Spleen (tissue), 11 donors: ENCODE measurements around the gene MOB2. TPM values are rescaled to one million over a fixed set of nuclear protein-coding genes. Genes with fewer than 3 reads are reported as not detected.

Source experiments
- DNase-seq: peaks from one replicate; pipeline ENCODE4 v3.0.0-alpha.2; 2020
- H3K27ac ChIP-seq, 8 donors: fragments of 200-600 bp; sonication (generic) in 7 of 8; 1 replicate in 4 of 8; 2 replicates in 4 of 8; pipeline versions ENCODE4 v1.5.0 to v1.8.0; 2016 to 2021; ENCODE audit warnings: inconsistent platforms in 4 of 8, mild to moderate bottlenecking in 4 of 8, moderate library complexity in 1 of 8
- H3K27me3 ChIP-seq, 7 donors: fragments of 200-600 bp; sonication (generic) in 6 of 7; replicated peaks in 1 of 7; 1 replicate in 4 of 7; 2 replicates in 3 of 7; pipeline versions ENCODE4 v1.5.0 to v1.8.0; 2016 to 2021; ENCODE audit warnings: inconsistent platforms in 3 of 7, mild to moderate bottlenecking in 1 of 7
- H3K36me3 ChIP-seq, 6 donors: fragments of 200-600 bp; sonication (generic) in 5 of 6; 1 replicate in 4 of 6; 2 replicates in 2 of 6; pipeline versions ENCODE4 v1.5.0 to v1.8.0; 2016 to 2021; ENCODE audit warnings: inconsistent platforms in 2 of 6
- H3K4me1 ChIP-seq, 6 donors: fragments of 200-600 bp; sonication (generic) in 5 of 6; 1 replicate in 3 of 6; 2 replicates in 3 of 6; pipeline versions ENCODE4 v1.5.0 to v1.8.0; 2016 to 2021; ENCODE audit warnings: inconsistent platforms in 3 of 6
- H3K4me3 ChIP-seq, 8 donors: fragments of 200-600 bp; sonication (generic) in 7 of 8; 1 replicate in 4 of 8; 2 replicates in 4 of 8; pipeline versions ENCODE4 v1.5.0 to v1.8.0; 2016 to 2021; ENCODE audit warnings: inconsistent platforms in 4 of 8, mild to moderate bottlenecking in 4 of 8, moderate library complexity in 2 of 8
- H3K9me3 ChIP-seq, 8 donors: fragments of 200-600 bp; sonication (generic) in 7 of 8; 1 replicate in 4 of 8; 2 replicates in 4 of 8; pipeline versions ENCODE4 v1.5.0 to v1.8.0; 2016 to 2021; ENCODE audit warnings: inconsistent platforms in 4 of 8
- POLR2A ChIP-seq, 3 donors: fragments of 450-650 bp; IDR thresholded peaks; one replicate each; pipeline ENCODE4 v1.5.1; 2017; ENCODE audit warnings: antibody characterized with exemption in 3 of 3, mild to moderate bottlenecking in 1 of 3
- POLR2AphosphoS5 ChIP-seq, 3 donors: sonication (generic); formaldehyde crosslinking; IDR thresholded peaks; one replicate each; pipeline ENCODE4 v1.5.1; 2017; ENCODE audit warnings: antibody characterized with exemption in 3 of 3
- WGBS, 5 donors: extraction: QIAGEN DNeasy Blood & Tissue Kit in 3 of 5; methylation state at CpG; one replicate each; pipeline versions ENCODE4 v1.1.5 to v1.1.7; 2013 to 2018; 5-methylcytosine and 5-hydroxymethylcytosine counted together
- intact Hi-C: fragments of 100-400 bp; cut with DNase I; formaldehyde crosslinking; loops from one replicate; pipeline ENCODE4 v1.15.0; 2023; ENCODE audit warnings: low total_unique reads
- polyA plus RNA-seq, 3 donors: library from polyadenylated mRNA; stranded (reverse); fragments of 200-250 nt; gene quantifications; one replicate each; pipeline ENCODE4 v1.2.1, GENCODE V29; 2013
- total RNA-seq, 7 donors: library from RNA; depleted of rRNA in 3 of 7; stranded (reverse); fragments of >200 nt in 3 of 7; fragmentation: NEBNext Ultra II Directional in 4 of 7; extraction: Animal tissue kit (Norgen Biotek cat#: 25700) in 4 of 7; gene quantifications; one replicate each; pipeline versions ENCODE4 v1.1.0 to v1.2.1, GENCODE V29; 2016 to 2021
- TF ChIP-seq, protein P1 (sequence below), 11 experiments: fragments of 200-600 bp in 7 of 11; fragments of 450-650 bp in 4 of 11; sonication (generic) in 4 of 11; IDR thresholded peaks in 8 of 11; conservative IDR thresholded peaks in 3 of 11; 1 replicate in 7 of 11; 2 replicates in 4 of 11; pipeline versions ENCODE4 v1.4.0 to v1.8.0; 2016 to 2021; ENCODE audit warnings: antibody characterized with exemption in 11 of 11, inconsistent platforms in 4 of 11, mild to moderate bottlenecking in 1 of 11
- donor health status: healthy with polysubstance abuse.
- donor health status: DM: no; HTN: no; CAD: no; lungs with moderate emphysema.
- donor health status: DM: no; HTN: no; CAD: no.
- donor health status: Bipolar disorder and iron deficiency.
- donor health status: healthy.
- donor health status: DM: no; HTN: no; CAD: no.
- donor health status: DM: yes; HTN: yes; CAD: no.

Gene MOB2
- total and polyA plus RNA-seq, 10 donors, result 28.1 to 51.5 (median 41.5) TPM

- H3K27ac ChIP-seq, result no peak overlapping the region
- no peaks in the 10 kb centered on the region for H3K36me3 ChIP-seq
- no peak for DNase-seq
- no peaks in the 10 kb centered on the region for H3K4me1 ChIP-seq
- no peak for TF ChIP-seq POLR2A (IDR thresholded peaks at IDR 0.05)
- no peak for TF ChIP-seq POLR2AphosphoS5 (IDR thresholded peaks at IDR 0.05)
- TF ChIP-seq, protein P1, sequence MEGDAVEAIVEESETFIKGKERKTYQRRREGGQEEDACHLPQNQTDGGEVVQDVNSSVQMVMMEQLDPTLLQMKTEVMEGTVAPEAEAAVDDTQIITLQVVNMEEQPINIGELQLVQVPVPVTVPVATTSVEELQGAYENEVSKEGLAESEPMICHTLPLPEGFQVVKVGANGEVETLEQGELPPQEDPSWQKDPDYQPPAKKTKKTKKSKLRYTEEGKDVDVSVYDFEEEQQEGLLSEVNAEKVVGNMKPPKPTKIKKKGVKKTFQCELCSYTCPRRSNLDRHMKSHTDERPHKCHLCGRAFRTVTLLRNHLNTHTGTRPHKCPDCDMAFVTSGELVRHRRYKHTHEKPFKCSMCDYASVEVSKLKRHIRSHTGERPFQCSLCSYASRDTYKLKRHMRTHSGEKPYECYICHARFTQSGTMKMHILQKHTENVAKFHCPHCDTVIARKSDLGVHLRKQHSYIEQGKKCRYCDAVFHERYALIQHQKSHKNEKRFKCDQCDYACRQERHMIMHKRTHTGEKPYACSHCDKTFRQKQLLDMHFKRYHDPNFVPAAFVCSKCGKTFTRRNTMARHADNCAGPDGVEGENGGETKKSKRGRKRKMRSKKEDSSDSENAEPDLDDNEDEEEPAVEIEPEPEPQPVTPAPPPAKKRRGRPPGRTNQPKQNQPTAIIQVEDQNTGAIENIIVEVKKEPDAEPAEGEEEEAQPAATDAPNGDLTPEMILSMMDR (IDR thresholded peaks at IDR 0.05 in 8 of 11, conservative IDR thresholded peaks at IDR 0.05 in 3 of 11), result no peak
- H3K4me3 ChIP-seq, result no peak overlapping the region
- peaks cover 4 to 63% (median 52%) of the 10 kb centered on the region in 8 donors for H3K9me3 ChIP-seq
- WGBS, 5 donors, result 89 to 98% (median 92%) methylated on average over 17 of the region's 17 CpGs
- peaks cover 0 to 18% (median 6%) of the 10 kb centered on the region in 7 donors for H3K27me3 ChIP-seq
- intact Hi-C loops, result no loop called here
Measured at GRCh38 chr11:1419811-1420210, 66.8 kb downstream of the MOB2 start.

Other genes with a start within 250 kb of the MOB2 start
- 10 to 100 TPM; 44.3 to 67.4 (median 59.8) TPM for gene TOLLIP, start 177.1 kb downstream of the MOB2 start, total RNA-seq
- gene TOLLIP, start 177.1 kb downstream of the MOB2 start, polyA plus RNA-seq, result 10 to 100 TPM; 16.1 to 35.8 (median 18.7) TPM
- gene BRSK2, start 96.8 kb downstream of the MOB2 start, total RNA-seq, result under 1 TPM; 0.26 to 0.77 (median 0.47) TPM
- 1 to 10 TPM in 1 of 3 donors, under 1 TPM in 2; 0.17 to 1.5 (median 0.32) TPM for gene BRSK2, start 96.8 kb downstream of the MOB2 start, polyA plus RNA-seq
- 10 to 100 TPM in 1 of 7 donors, 1 to 10 TPM in 6; 1.4 to 18.4 (median 3.1) TPM for gene DUSP8, start 85.5 kb upstream of the MOB2 start, total RNA-seq
- 1 to 10 TPM in 1 of 3 donors, under 1 TPM in 2; 0.38 to 3.2 (median 0.87) TPM for gene DUSP8, start 85.5 kb upstream of the MOB2 start, polyA plus RNA-seq
- gene KRTAP5-1, start 98.5 kb upstream of the MOB2 start, total RNA-seq, result not detected
- not detected for gene KRTAP5-1, start 98.5 kb upstream of the MOB2 start, polyA plus RNA-seq
- not detected for gene KRTAP5-2, start 111.5 kb upstream of the MOB2 start, total RNA-seq
- gene KRTAP5-2, start 111.5 kb upstream of the MOB2 start, polyA plus RNA-seq, result not detected
- gene KRTAP5-3, start 121.7 kb upstream of the MOB2 start, total RNA-seq, result not detected
- not detected for gene KRTAP5-3, start 121.7 kb upstream of the MOB2 start, polyA plus RNA-seq
- not detected for gene KRTAP5-4, start 135.4 kb upstream of the MOB2 start, total RNA-seq
- not detected for gene KRTAP5-4, start 135.4 kb upstream of the MOB2 start, polyA plus RNA-seq
- gene KRTAP5-5, start 143.0 kb upstream of the MOB2 start, total RNA-seq, result not detected
- gene KRTAP5-5, start 143.0 kb upstream of the MOB2 start, polyA plus RNA-seq, result not detected
- gene KRTAP5-6, start 210.4 kb upstream of the MOB2 start, total RNA-seq, result not detected
- not detected for gene KRTAP5-6, start 210.4 kb upstream of the MOB2 start, polyA plus RNA-seq